RPMI8226 (cell line): Measurements from ENCODE around the gene NDUFA7.
"Not testable (repeated sequence)": the region's sequence is repeated elsewhere in the genome, so short reads cannot be mapped to it uniquely, and the experiment has no call there.

Experiments used
- DNase-seq: peaks from one replicate; pipeline ENCODE4 v3.0.0-alpha.2; 2015

The NDUFA7 gene

DNA sequence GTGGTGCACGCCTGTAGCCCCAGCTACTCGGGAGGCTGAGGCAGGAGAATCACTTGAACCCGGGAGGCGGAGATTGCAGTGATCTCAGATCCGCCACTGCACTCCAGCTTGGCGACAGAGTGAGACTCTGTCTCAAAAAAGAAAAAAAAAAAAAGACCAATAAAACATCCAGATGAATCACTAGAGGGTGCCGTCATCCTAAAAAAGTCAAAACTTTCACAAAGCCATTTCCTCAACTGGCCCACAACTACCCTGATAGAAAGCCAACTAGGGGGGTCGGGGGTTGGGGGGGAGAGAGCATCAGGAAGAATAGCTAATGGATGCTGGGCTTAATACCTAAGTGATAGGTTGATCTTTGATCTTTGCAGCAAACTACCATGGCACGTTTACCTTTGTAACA is 2.3 kb downstream of the NDUFA7 start:
- DNase-seq: not testable (repeated sequence)

GRCh38 chr19:8316351-8317125 is 4.6 kb downstream of the NDUFA7 start:
- no peak for DNase-seq

GRCh38 chr19:8314981-8315640 is 6.1 kb downstream of the NDUFA7 start:
- DNase-seq: not testable (repeated sequence)

DNA sequence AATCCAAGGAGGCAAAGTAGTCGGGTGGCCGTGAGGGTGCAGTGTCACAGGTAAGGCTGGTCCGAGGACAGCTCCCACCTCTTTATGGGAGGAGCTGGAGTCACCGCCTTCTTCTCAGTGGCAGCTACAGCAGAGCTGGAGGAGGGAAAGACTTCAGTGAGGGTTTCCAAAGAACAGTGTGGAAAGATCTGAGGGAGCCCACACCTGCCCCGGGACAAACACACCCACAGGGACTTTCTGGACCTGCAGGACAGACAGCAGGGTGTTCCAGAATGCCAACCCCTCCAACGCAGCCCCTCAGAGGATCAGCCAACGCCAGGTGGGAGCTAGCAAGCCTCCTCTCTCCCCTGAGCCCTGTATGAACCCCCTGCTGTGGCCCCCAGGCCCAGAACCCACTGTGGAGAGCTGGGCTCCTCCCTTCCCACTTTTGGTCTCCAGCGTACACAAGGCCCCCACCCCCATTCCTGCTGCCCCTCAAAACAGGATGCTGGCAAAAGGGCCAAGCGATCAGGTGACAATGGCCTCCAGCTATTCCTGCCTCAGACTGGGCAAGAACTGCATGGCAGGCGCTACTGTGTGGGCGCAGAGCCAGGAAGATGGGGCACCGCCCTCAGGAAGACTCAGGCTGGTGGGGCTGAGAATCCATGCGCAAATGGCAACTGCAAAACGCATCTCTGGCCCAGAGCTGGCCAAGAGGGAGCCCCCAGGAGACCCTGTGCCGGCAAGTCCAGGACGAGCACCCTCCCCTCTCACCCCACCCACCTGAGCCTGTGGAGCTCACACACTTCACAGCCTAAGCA is 9.5 kb downstream of the NDUFA7 start:
- peak; percentile 77 for DNase-seq

- no peak for DNase-seq
Observed at GRCh38 chr19:8310342-8311055, 10.7 kb downstream of the NDUFA7 start.

DNA sequence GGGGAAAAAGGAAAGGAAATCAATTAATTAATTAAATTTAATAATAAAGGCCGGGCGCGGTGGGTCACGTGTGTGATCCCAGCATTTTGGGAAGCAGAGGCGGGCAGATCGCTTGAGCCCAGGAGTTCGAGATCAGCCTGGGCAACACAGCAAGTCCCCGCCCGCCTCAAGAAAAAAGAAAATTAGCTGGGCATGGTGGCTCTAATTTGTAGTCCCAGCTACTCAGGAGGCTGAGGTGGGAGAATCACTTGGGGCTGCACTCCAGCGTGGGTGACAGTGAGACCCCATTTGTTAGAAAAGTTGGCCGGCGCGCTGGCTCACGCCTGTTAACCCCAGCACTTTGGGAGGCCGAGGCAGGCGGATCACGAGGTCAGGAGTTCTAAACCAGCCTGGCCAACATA is 12.3 kb downstream of the NDUFA7 start:
- no peak for DNase-seq

DNA sequence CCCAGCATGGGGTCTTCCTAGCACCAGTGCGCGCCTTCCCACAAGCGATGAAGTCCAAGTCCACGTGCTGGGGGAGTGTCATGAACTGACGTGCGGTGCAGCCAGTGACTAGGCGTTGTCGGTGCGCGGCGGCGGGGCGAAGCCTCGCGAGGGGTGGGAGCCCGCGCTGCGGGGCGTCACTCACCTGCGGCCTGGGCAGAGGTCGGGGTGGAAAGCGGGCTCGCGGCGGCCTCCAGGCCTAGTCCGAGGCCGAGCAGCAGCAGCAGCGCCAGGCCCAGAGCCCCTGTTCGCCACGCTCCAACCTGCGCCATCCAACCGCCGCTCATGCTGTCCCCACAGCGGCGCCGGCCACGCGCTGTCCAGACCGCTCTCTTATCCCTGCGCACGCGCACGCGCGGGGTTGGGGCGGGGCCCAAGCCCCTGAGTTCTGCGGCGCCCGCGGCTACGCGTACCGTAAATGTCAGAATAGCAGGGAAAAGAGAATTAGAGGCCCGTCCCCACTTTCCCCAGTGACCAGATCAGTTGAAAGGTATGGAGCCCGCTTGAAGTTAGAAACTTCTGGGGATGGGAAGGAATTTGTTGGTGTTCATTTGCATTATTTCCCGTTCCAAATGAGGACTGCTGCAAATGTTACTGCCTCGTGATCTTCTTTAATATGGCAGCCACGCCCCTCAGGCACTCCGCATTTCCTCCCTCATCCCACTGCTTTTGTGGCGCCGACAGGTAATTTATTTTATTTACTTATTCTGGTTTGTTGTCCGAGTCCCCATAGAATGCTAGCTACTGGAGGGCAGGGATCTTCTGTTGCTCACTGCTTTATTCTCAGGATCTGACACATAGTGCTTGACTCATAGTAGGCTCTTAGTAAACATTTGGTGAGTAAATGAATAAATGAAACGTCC is 13.0 kb downstream of the NDUFA7 start, which contains the start of gene CD320:
TSS of gene CD320 (minus strand) at position 394 of the 902 bp plus-strand sequence. CDS start at position 326, 68 bp downstream.
- peak; percentile 96 for DNase-seq

- peak; percentile 46 for DNase-seq
Observed at GRCh38 chr19:8307400-8307964, 13.7 kb downstream of the NDUFA7 start.

DNA sequence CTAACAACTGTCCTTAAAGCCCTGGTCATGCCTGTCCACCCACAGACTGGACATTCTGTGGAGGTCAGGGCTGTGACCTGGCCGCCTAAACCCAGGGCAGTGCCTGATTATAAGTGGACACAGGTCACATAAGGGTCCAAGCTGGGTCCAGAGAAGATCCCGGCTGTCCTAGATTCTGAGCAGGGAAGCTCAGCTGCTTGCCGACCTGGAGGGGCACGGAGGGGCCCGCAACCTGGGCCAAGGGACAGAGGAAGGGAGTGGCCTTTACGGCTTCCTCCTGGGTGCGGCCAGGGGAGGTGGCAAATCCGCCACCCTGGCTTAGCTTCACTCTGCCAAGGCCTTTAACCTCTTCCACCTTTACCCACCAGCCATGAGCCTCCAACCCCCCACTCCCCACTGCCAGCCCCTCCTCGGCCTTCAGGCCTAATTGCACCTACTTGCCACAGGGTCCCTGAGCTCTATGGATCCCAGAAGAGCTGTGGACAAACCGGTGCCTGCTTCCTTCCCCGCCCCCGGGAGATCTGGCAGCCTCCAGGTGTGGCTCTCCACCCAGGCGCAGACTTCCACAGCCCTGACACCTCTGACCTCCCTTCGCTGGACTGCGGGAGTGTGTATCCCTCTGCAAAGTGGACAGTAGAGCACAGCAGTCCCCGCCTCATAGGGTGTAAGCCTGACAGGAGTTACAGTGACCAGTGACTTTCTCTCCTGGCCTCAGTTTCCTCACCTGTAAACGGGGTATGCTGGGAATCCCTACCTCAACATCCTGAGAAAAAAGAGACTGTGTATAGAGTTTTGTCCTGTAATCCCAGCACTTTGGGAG is 14.7 kb downstream of the NDUFA7 start:
- DNase-seq: no peak

- no peak for DNase-seq
Observed at GRCh38 chr19:8305798-8306197, 15.4 kb downstream of the NDUFA7 start.

GRCh38 chr19:8304841-8305621 is 16.1 kb downstream of the NDUFA7 start:
- DNase-seq: no peak

DNA sequence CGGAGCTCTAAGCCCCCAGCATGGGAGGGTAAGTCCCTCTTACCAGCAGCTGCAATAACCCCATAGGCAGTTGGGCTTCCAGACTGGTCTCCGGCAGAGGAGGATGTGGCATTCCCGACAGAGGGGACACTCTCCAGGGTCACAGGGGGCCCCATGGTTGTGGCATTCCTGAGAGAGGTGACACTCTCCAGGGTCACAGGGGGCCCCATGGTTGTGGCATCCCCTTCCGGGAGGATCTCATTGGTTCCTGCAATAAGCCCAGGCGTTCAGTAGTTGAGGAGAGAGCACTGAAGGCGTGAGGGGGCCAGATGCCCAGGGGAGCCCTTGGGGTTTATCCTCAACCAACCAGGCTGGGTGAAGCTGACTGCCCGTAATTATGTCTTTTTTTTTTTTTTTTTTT is 18.4 kb downstream of the NDUFA7 start:
- DNase-seq: no peak

- DNase-seq: no peak
Observed at GRCh38 chr19:8302357-8302691, 18.9 kb downstream of the NDUFA7 start.

DNA sequence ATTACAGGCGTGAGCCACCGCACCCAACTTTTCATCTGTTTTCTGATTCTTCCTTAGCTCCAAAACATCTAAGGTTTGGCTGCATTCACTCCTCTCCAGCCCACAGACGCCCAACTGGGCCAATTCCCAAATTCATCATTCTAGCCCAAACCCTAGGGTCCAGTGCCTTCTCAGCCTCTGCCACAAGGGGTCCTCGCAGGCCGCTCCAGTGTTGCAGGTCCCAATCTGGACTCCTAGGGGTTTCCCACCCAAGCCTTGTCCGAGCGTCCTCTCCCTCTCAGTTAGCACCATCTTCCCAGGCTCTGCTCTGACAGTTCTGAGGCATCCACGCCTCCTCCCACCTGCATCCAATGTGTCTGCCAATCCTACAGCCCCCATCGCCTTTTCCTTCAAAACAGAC is 29.8 kb downstream of the NDUFA7 start:
- DNase-seq: not testable (repeated sequence)

- not testable (repeated sequence) for DNase-seq
Observed at GRCh38 chr19:8276508-8276907, 44.7 kb downstream of the NDUFA7 start.

DNA sequence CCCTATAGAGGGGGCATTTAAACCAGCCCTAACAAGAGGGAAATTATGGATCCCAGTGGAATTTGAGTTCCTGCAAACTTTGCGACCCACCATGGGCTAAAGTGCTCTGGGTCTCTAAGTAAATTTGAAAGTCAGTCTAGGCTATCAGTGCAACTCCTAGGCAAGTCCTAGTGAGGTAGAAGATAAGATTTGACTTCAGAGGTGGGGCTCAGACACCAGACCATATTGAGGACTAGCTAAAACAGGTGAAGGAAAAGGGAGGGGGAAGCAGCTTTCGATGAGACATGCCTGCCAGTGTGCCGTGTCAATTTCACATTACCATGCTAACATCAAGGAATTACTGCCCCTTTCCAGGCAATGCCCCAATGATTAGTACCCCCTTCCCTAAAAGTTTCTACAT is 51.5 kb downstream of the NDUFA7 start:
- no peak for DNase-seq

DNA sequence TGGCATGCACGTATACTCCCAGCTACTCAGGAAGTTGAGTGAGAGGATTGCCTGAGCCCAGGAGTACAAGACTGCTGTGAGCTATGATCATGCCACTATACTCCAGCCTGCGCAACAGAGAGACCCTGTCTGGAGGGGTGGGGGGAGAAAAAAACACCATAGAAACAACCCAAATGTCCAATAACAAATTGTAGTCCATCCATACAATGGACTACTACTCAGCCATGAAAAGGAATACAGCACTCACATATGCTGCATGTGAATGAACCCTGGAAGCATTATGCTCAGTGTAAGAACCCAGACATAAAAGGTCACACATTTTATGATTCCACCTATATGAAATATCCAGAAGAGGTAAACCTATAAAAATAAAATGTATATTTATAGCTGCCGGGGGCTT is 55.3 kb downstream of the NDUFA7 start:
- DNase-seq: no peak

DNA sequence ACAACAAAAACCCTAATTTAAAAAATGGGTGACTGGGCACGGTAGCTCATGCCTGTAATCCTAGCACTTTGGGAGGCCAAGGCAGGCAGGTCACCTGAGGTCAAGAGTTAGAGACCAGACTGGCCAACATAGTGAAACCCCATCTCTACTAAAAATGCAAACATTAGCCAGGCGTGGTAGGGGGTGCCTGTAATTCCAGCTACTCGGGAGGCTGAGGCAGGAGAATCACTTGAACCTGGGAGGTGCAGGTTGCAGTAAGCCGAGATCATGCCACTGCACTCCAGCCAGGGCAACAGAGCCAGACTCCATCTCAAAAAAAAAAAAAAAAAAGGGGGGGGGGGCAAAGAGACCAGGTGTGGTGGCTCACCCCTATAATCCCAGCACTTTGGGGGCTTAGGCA is 56.9 kb downstream of the NDUFA7 start:
- not testable (repeated sequence) for DNase-seq

DNA sequence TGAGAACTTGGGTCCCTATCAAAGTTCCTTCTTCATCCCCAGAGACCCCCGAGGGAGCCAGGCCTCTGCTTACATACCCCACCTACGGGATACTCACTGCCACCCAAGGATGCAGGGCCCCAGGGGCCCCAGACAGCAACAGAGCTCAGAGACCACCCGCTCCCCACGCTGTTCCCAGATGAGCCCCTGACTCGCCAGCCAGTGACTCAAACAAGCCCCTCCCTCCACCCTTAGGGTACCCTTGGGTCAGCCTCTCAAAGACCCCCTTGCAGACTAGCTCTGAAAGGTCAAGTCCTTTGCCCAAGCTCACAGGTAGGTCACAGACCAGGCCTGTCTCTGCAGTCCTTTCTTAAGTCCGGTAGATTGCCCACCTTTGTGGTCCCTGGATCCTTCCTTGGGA is 58.7 kb downstream of the NDUFA7 start:
- DNase-seq: no peak

DNA sequence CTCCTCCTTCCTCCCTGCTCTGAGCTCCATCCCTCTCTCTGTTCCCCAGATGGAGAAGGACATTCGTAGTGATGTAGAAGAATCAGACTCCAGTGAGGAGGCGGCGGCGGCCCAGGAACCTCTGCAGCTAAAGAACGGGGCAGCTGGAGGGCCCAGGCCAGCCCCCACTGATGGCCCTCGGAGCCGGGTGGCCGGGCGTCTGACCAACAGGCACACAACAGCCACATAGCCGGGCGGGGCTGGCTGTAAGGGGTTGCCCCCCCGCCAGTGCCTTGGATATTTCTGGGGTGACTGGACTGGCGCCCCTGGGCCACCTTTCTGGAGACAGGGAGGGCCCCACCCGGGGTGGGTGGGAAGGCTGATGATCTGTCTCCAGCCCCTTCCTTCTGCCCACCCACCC is 59.3 kb downstream of the NDUFA7 start:
- no peak for DNase-seq
